ENCODE measurements around the gene CACNA1C.

The CACNA1C gene

GRCh38 chr12:2386566-2386965 lies 333.8 kb downstream of the CACNA1C start:
- H3K4me3 ChIP-seq (ENCODE audit: low read depth, low read length) = no peak overlapping the region
- TF ChIP-seq CTCF (IDR thresholded peaks at IDR 0.05; ENCODE audit: low read depth, low read length) = no peak
- H3K9me3 ChIP-seq (ENCODE audit: severe bottlenecking) = no peaks in the 10 kb centered on the region
- no peaks in the 10 kb centered on the region for H3K36me3 ChIP-seq
- DNase-seq = no peak
- H3K27ac ChIP-seq = no peak overlapping the region
- H3K27me3 ChIP-seq (ENCODE audit: insufficient read depth, low read depth, severe bottlenecking) = no peaks in the 10 kb centered on the region

- no peaks in the 10 kb centered on the region for H3K9me3 ChIP-seq (ENCODE audit: severe bottlenecking)
- H3K4me3 ChIP-seq (ENCODE audit: low read depth, low read length) = no peak overlapping the region
- H3K27ac ChIP-seq = no peak overlapping the region
- DNase-seq = no peak
- no peak for TF ChIP-seq CTCF (IDR thresholded peaks at IDR 0.05; ENCODE audit: low read depth, low read length)
- no peaks in the 10 kb centered on the region for H3K36me3 ChIP-seq
- H3K27me3 ChIP-seq (ENCODE audit: insufficient read depth, low read depth, severe bottlenecking) = no peaks in the 10 kb centered on the region
These were observed 334.5 kb downstream of the CACNA1C start for GRCh38 chr12:2387103-2387834.

GRCh38 chr12:2389079-2389790 lies 336.4 kb downstream of the CACNA1C start:
- H3K27ac ChIP-seq = no peak overlapping the region
- no peak overlapping the region for H3K4me3 ChIP-seq (ENCODE audit: low read depth, low read length)
- H3K9me3 ChIP-seq (ENCODE audit: severe bottlenecking) = no peaks in the 10 kb centered on the region
- no peak for DNase-seq
- no peaks in the 10 kb centered on the region for H3K36me3 ChIP-seq
- no peaks in the 10 kb centered on the region for H3K27me3 ChIP-seq (ENCODE audit: insufficient read depth, low read depth, severe bottlenecking)
- no peak for TF ChIP-seq CTCF (IDR thresholded peaks at IDR 0.05; ENCODE audit: low read depth, low read length)

- H3K27ac ChIP-seq = no peak overlapping the region
- no peak for TF ChIP-seq CTCF (IDR thresholded peaks at IDR 0.05; ENCODE audit: low read depth, low read length)
- H3K9me3 ChIP-seq (ENCODE audit: severe bottlenecking) = no peaks in the 10 kb centered on the region
- no peaks in the 10 kb centered on the region for H3K36me3 ChIP-seq
- no peak for DNase-seq
- no peaks in the 10 kb centered on the region for H3K27me3 ChIP-seq (ENCODE audit: insufficient read depth, low read depth, severe bottlenecking)
- no peak overlapping the region for H3K4me3 ChIP-seq (ENCODE audit: low read depth, low read length)
These were observed 337.3 kb downstream of the CACNA1C start for GRCh38 chr12:2390133-2390532.

- no peaks in the 10 kb centered on the region for H3K36me3 ChIP-seq
- no peaks in the 10 kb centered on the region for H3K9me3 ChIP-seq (ENCODE audit: severe bottlenecking)
- H3K4me3 ChIP-seq (ENCODE audit: low read depth, low read length) = no peak overlapping the region
- DNase-seq = no peak
- TF ChIP-seq CTCF (IDR thresholded peaks at IDR 0.05; ENCODE audit: low read depth, low read length) = no peak
- H3K27me3 ChIP-seq (ENCODE audit: insufficient read depth, low read depth, severe bottlenecking) = no peaks in the 10 kb centered on the region
- H3K27ac ChIP-seq = no peak overlapping the region
These were observed 338.1 kb downstream of the CACNA1C start for GRCh38 chr12:2390850-2391390.
